CD14-positive monocyte (primary cell): ENCODE results near the gene DZIP1. TPM values are rescaled to one million over a fixed set of nuclear protein-coding genes. Genes with fewer than 3 reads are reported as not detected.
"Not testable (repeated sequence)": the region's sequence is repeated elsewhere in the genome, so short reads cannot be mapped to it uniquely, and the experiment has no call there.

Experiments
- DNase-seq, 3 donors: peaks; one replicate each; pipeline ENCODE4 v3.0.0-alpha.2; 2011 to 2022
- H2AFZ ChIP-seq: 2 replicates; pipeline ENCODE4 v1.6.0; 2012; ENCODE audit warnings: mild to moderate bottlenecking, low read depth, low read length, inconsistent platforms; ENCODE audit not compliant: insufficient read depth, poor library complexity, severe bottlenecking
- H3K27ac ChIP-seq, 2 donors: 1 replicate in 1 of 2; 2 replicates in 1 of 2; pipeline ENCODE4 v1.5.1; 2012 to 2013; ENCODE audit warnings: low read length in 2 of 2, control low read depth in 1 of 2, inconsistent platforms in 1 of 2, low read depth in 1 of 2, mild to moderate bottlenecking in 1 of 2
- H3K27me3 ChIP-seq, 2 donors: one replicate each; pipeline versions ENCODE4 v1.6.0 to v1.6.1; 2011 to 2013; ENCODE audit warnings: low read length in 2 of 2; ENCODE audit not compliant: control insufficient read depth in 2 of 2, insufficient read depth in 2 of 2
- H3K36me3 ChIP-seq, 2 donors: replicated peaks in 1 of 2; 1 replicate in 1 of 2; 2 replicates in 1 of 2; pipeline versions ENCODE4 v1.5.1 to v1.6.1; 2012 to 2013; ENCODE audit warnings: low read length in 2 of 2, control low read depth in 1 of 2, inconsistent platforms in 1 of 2, mild to moderate bottlenecking in 1 of 2; ENCODE audit not compliant: insufficient read depth in 2 of 2, control insufficient read depth in 1 of 2
- H3K4me1 ChIP-seq, 2 donors: 1 replicate in 1 of 2; 2 replicates in 1 of 2; pipeline versions ENCODE4 v1.5.1 to v1.6.1; 2012 to 2013; ENCODE audit warnings: low read length in 2 of 2, control low read depth in 1 of 2, inconsistent platforms in 1 of 2, mild to moderate bottlenecking in 1 of 2, moderate library complexity in 1 of 2; ENCODE audit not compliant: insufficient read depth in 2 of 2, control insufficient read depth in 1 of 2
- H3K4me2 ChIP-seq: replicated peaks from 2 replicates; pipeline ENCODE3; 2012; ENCODE audit warnings: low read length, moderate library complexity, mild to moderate bottlenecking; ENCODE audit not compliant: poor library complexity, severe bottlenecking; ENCODE audit errors: extremely low read depth
- H3K4me3 ChIP-seq, 3 experiments: fragments of 200-600 bp in 1 of 3; sonication (generic) in 1 of 3; replicated peaks in 1 of 3; 1 replicate in 2 of 3; 2 replicates in 1 of 3; pipeline ENCODE4 v1.5.1; 2011 to 2013; ENCODE audit warnings: low read length in 3 of 3, mild to moderate bottlenecking in 3 of 3, control low read depth in 2 of 3, low read depth in 2 of 3, inconsistent platforms in 1 of 3, moderate library complexity in 1 of 3
- H3K79me2 ChIP-seq: 2 replicates; pipeline ENCODE4 v1.6.0; 2012; ENCODE audit warnings: mild to moderate bottlenecking, control low read depth, inconsistent platforms, low read length, moderate library complexity; ENCODE audit not compliant: insufficient read depth
- H3K9ac ChIP-seq: 2 replicates; pipeline ENCODE4 v1.6.0; 2017; ENCODE audit warnings: low read length, mild to moderate bottlenecking; ENCODE audit not compliant: insufficient read depth, poor library complexity, severe bottlenecking
- H3K9me3 ChIP-seq, 2 donors: replicated peaks in 1 of 2; 1 replicate in 1 of 2; 2 replicates in 1 of 2; pipeline versions ENCODE4 v1.5.1 to v1.6.1; 2012 to 2013; ENCODE audit warnings: low read length in 2 of 2, control low read depth in 1 of 2; ENCODE audit not compliant: control insufficient read depth in 1 of 2, insufficient read depth in 1 of 2
- H4K20me1 ChIP-seq: 2 replicates; pipeline ENCODE4 v1.6.0; 2012; ENCODE audit warnings: mild to moderate bottlenecking, low read length, control low read depth, moderate library complexity; ENCODE audit not compliant: insufficient read depth
- H3K27ac Mint-ChIP-seq, 7 donors: one replicate each; pipeline ENCODE4 v1.8.0; 2020; ENCODE audit warnings: mild to moderate bottlenecking in 7 of 7, mixed read lengths in 7 of 7, moderate library complexity in 6 of 7, inconsistent platforms in 2 of 7
- H3K27me3 Mint-ChIP-seq, 3 donors: one replicate each; pipeline ENCODE4 v1.8.0; 2021 to 2022; ENCODE audit warnings: low read depth in 3 of 3, mild to moderate bottlenecking in 3 of 3, mixed read lengths in 3 of 3, moderate library complexity in 3 of 3, inconsistent platforms in 1 of 3
- H3K36me3 Mint-ChIP-seq, 2 donors: one replicate each; pipeline ENCODE4 v1.8.0; 2020; ENCODE audit warnings: mixed read lengths in 2 of 2, inconsistent platforms in 1 of 2, mild to moderate bottlenecking in 1 of 2
- H3K4me1 Mint-ChIP-seq: one replicate; pipeline ENCODE4 v1.8.0; 2020; ENCODE audit warnings: mild to moderate bottlenecking, mixed read lengths
- H3K4me3 Mint-ChIP-seq, 2 donors: one replicate each; pipeline ENCODE4 v1.8.0; 2020; ENCODE audit warnings: mild to moderate bottlenecking in 2 of 2, mixed read lengths in 2 of 2, moderate library complexity in 1 of 2
- H3K9me3 Mint-ChIP-seq, 7 donors: one replicate each; pipeline ENCODE4 v1.8.0; 2020 to 2022; ENCODE audit warnings: mixed read lengths in 7 of 7, mild to moderate bottlenecking in 6 of 7, moderate library complexity in 6 of 7, inconsistent platforms in 2 of 7
- WGBS: methylation state at CpG from one replicate; pipeline ENCODE4 v1.1.5; 2013; ENCODE audit warnings: missing lambda C conversion rate; ENCODE audit not compliant: insufficient coverage; 5-methylcytosine and 5-hydroxymethylcytosine counted together
- intact Hi-C, 2 donors: fragments of 100-400 bp; cut with micrococcal nuclease; formaldehyde crosslinking; loops; one replicate each; pipeline versions ENCODE4 v1.15.0 to v1.15.1; 2023
- polyA plus RNA-seq, 3 donors: library from polyadenylated mRNA; depleted of rRNA in 1 of 3; unstranded in 2 of 3; stranded (reverse) in 1 of 3; fragments of 300-500 nt in 2 of 3; fragments of >200 nt in 1 of 3; fragmentation: Illumina TruSeq in 2 of 3; gene quantifications; 1 replicate in 2 of 3; 2 replicates in 1 of 3; pipeline ENCODE4 v1.2.3, GENCODE V29; 2012 to 2021
- TF ChIP-seq, protein P1 (sequence below): fragments of 200-600 bp; IDR thresholded peaks from one replicate; pipeline ENCODE4 v1.8.0; 2022; ENCODE audit warnings: antibody characterized with exemption, mild to moderate bottlenecking

The DZIP1 gene
- polyA plus RNA-seq, 3 donors = not detected

DNA sequence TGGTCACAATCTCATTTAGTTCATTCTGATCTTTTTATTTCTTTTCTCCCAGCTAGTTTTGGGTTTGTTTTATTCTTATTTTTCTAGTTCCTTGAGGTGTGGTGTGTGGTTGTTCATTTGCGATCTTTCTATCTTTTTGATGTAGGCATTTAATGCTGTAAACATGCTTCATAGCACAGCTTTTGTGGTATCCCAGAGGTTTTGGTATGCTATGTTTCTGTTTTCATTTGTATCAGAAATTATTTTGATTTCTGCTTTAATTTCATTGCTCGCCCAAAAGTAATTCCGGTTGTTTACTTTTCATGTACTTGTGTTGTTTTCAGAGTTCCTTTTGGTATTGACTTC is 45.0 kb upstream of the DZIP1 start:
- no peak overlapping the region for H2AFZ ChIP-seq
- peaks cover 4 to 6% of the 10 kb centered on the region in 2 donors for H3K9me3 ChIP-seq
- H3K4me2 ChIP-seq = no peak overlapping the region
- 100% methylated on average over 1 of the region's 3 CpGs for WGBS
- H3K4me1 ChIP-seq = peaks cover 5 to 7% of the 10 kb centered on the region in 2 donors
- no peak for DNase-seq
- Mint-ChIP-seq H3K27me3 (peaks cover 0 to 1% (median 0%) of the 10 kb centered on the region in 3 donors), H3K27ac (peak overlapping the region in 5 of 7 donors; percentile 1 to 58 (median 10)), H3K9me3 (peaks cover 19 to 31% (median 21%) of the 10 kb centered on the region in 7 donors), H3K4me1 (peaks cover 41% of the 10 kb centered on the region), H3K4me3 (no peak overlapping the region), H3K36me3 (peaks cover 11 to 30% of the 10 kb centered on the region in 2 donors)
- H3K9ac ChIP-seq = no peak overlapping the region
- peaks cover 54% of the 10 kb centered on the region for H3K79me2 ChIP-seq
- H3K27ac ChIP-seq = no peak overlapping the region
- TF ChIP-seq, protein P1, sequence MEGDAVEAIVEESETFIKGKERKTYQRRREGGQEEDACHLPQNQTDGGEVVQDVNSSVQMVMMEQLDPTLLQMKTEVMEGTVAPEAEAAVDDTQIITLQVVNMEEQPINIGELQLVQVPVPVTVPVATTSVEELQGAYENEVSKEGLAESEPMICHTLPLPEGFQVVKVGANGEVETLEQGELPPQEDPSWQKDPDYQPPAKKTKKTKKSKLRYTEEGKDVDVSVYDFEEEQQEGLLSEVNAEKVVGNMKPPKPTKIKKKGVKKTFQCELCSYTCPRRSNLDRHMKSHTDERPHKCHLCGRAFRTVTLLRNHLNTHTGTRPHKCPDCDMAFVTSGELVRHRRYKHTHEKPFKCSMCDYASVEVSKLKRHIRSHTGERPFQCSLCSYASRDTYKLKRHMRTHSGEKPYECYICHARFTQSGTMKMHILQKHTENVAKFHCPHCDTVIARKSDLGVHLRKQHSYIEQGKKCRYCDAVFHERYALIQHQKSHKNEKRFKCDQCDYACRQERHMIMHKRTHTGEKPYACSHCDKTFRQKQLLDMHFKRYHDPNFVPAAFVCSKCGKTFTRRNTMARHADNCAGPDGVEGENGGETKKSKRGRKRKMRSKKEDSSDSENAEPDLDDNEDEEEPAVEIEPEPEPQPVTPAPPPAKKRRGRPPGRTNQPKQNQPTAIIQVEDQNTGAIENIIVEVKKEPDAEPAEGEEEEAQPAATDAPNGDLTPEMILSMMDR = no peak
- H3K4me3 ChIP-seq = no peak overlapping the region
- intact Hi-C loops = loop anchor here in 1 of 2 donors (10.0 kb wide), 1 partner anchor 75 kb away; no protein-coding TSS in a partner anchor
- no peaks in the 10 kb centered on the region for H3K27me3 ChIP-seq
- H4K20me1 ChIP-seq = peaks cover 54% of the 10 kb centered on the region
- no peaks in the 10 kb centered on the region for H3K36me3 ChIP-seq

DNA sequence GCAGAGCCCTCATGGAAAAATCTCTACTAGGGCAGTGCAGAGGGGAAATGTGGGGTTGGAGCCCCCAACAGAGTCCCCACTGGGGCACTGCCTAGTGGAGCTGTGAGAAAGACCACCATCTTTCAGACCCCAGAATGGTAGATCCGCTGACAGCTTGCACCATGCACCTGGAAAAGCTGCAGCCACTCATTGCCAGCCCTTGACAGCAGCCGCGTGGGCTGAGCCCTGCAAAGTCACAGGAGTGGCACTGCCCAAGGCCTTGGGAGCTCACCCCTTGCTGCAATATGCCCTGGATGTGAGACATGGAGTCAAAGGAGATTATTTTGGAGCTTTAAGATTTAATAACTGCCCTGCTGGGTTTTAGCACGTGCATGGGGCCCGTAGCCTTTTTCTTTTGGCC is 40.5 kb upstream of the DZIP1 start:
- H3K27ac Mint-ChIP-seq, H3K9me3 ChIP-seq, H3K4me3 ChIP-seq, H2AFZ ChIP-seq, H3K9ac ChIP-seq, H3K4me2 ChIP-seq, H3K36me3 ChIP-seq, DNase-seq, H3K4me3 Mint-ChIP-seq, H3K27me3 ChIP-seq, H3K27me3 Mint-ChIP-seq: not testable (repeated sequence)
- WGBS = 100% methylated on average over 3 of the region's 5 CpGs
- H3K4me1 ChIP-seq = peaks cover 29 to 32% of the 10 kb centered on the region in 2 donors
- peaks cover 100% of the 10 kb centered on the region for H3K79me2 ChIP-seq
- peak overlapping the region in 1 of 2 donors; percentile 66 for H3K27ac ChIP-seq
- peaks cover 100% of the 10 kb centered on the region for H4K20me1 ChIP-seq
- Mint-ChIP-seq H3K9me3 (peaks cover 15 to 31% (median 18%) of the 10 kb centered on the region in 7 donors), H3K36me3 (peaks cover 16 to 35% of the 10 kb centered on the region in 2 donors), H3K4me1 (peaks cover 80% of the 10 kb centered on the region)
- intact Hi-C loops = loop anchor here in 1 of 2 donors (10.0 kb wide), 1 partner anchor 80 kb away; no protein-coding TSS in a partner anchor
